ENCODE measurements around the gene ZNF438. TPM values are rescaled to one million over a fixed set of nuclear protein-coding genes. Genes with fewer than 3 reads are reported as not detected.

The ZNF438 gene
- total and polyA plus RNA-seq, 2 of the 13 experiments (the other 11 are each of a cell fraction or from before 2014, with no cell fraction given), result 0.75 to 0.83 TPM

DNA sequence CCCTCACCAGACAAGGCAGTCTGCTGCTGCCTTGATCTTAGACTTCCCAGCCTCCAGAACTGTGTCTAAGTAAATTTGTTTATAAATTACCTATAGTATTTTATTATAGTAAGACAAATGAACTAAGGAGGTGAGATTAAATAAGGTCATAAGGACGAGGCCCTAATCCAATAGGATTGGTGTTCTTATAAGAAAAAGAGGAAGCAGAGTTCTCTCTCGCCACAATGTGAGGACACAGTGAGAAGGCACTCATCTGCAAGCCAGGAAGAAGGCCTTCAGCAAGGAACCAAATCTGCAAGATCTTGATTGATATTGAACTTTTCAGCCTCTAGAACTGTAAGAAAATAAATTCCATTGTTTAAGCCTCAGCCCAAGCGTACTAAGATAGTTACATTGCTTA, 6.1 kb upstream of the ZNF438 start:
- no peak for ATAC-seq
- Histone ChIP-seq H3K79me2 (ENCODE audit: insufficient read depth, low read length) (no peaks in the 10 kb centered on the region), H3K9ac (ENCODE audit: insufficient read depth, low read depth, low read length) (no peak overlapping the region), H3K27ac (ENCODE audit: extremely low read length, insufficient read depth, low read length) (no peak overlapping the region), H3K36me3 (replicated peaks in 1 of 2; ENCODE audit: control insufficient read depth in 1 of 2, insufficient read depth in 2 of 2, low read length in 2 of 2) (no peaks in the 10 kb centered on the region), H3K9me3 (ENCODE audit: low read length) (no peaks in the 10 kb centered on the region), H4K20me1 (ENCODE audit: insufficient read depth, low read length) (no peaks in the 10 kb centered on the region), H3K27me3 (ENCODE audit: control insufficient read depth in 1 of 2, insufficient read depth in 2 of 2, low read length in 2 of 2) (0 out of 5 replicates have a peak, but pooled peaks cover 0 to 3% of the 10 kb centered on the region in 2 experiments), H3K4me3 (replicated peaks in 1 of 3; ENCODE audit: insufficient read depth in 1 of 3, low read depth in 2 of 3, low read length in 3 of 3) (no peak overlapping the region), H3K4me2 (ENCODE audit: low read depth, low read length) (no peak overlapping the region), H2AFZ (ENCODE audit: low read length) (no peak overlapping the region), H3K4me1 (ENCODE audit: insufficient read depth, low read length) (peaks cover 6% of the 10 kb centered on the region)
- FAIRE-seq, result no peak
- BruUV-seq (replicated peaks), result no TSS peak
- 7% methylated on average over 3 of the region's 3 CpGs for WGBS (ENCODE audit: low lambda C conversion rate)
- in situ Hi-C loops (cut with HindIII; ENCODE audit: extremely low pct_ligation_motif_present, low pct_unique_long_range_greater_than_20kb) (no loop called here), intact Hi-C loops (cut with micrococcal nuclease; ENCODE audit: unreplicated experiment) (no loop called here)
- DNase-seq (ENCODE audit: low spot score), result no peak
- POLR2A ChIA-PET, result no interaction called here
- CTCF ChIA-PET (ENCODE audit: low intra/inter-chr PET ratio, low total read pairs), result no interaction called here
- no peak for TF ChIP-seq PITX1 (CRISPR knock-in tag; IDR thresholded peaks at IDR 0.05)
- TF ChIP-seq ZNF713 (CRISPR knock-in tag; IDR thresholded peaks at IDR 0.05), result no peak
- no peak for TF ChIP-seq SRY (CRISPR knock-in tag; IDR thresholded peaks at IDR 0.05)
- no peak for TF ChIP-seq PRDM15 (CRISPR knock-in tag; IDR thresholded peaks at IDR 0.05)
- TF ChIP-seq ZNF501 (CRISPR knock-in tag; IDR thresholded peaks at IDR 0.05), result no peak
- no peak for TF ChIP-seq ZNF180 (CRISPR knock-in tag; IDR thresholded peaks at IDR 0.05; ENCODE audit: borderline replicate concordance, low read depth)
- TF ChIP-seq ZNF292 (CRISPR knock-in tag; IDR thresholded peaks at IDR 0.05; ENCODE audit: borderline replicate concordance, low read depth), result no peak
- TF ChIP-seq RAD21 (CRISPR knock-in tag; IDR thresholded peaks at IDR 0.05), result no peak
- TF ChIP-seq RBFOX2 (IDR thresholded peaks at IDR 0.05; ENCODE audit: low read depth, low read length), result no peak
- no peak for TF ChIP-seq ELK4 (CRISPR knock-in tag; IDR thresholded peaks at IDR 0.05; ENCODE audit: borderline replicate concordance)
- no peak for TF ChIP-seq HOMEZ (CRISPR knock-in tag; IDR thresholded peaks at IDR 0.05; ENCODE audit: low read depth)
- TF ChIP-seq, protein P1, sequence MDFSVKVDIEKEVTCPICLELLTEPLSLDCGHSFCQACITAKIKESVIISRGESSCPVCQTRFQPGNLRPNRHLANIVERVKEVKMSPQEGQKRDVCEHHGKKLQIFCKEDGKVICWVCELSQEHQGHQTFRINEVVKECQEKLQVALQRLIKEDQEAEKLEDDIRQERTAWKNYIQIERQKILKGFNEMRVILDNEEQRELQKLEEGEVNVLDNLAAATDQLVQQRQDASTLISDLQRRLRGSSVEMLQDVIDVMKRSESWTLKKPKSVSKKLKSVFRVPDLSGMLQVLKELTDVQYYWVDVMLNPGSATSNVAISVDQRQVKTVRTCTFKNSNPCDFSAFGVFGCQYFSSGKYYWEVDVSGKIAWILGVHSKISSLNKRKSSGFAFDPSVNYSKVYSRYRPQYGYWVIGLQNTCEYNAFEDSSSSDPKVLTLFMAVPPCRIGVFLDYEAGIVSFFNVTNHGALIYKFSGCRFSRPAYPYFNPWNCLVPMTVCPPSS (IDR thresholded peaks at IDR 0.05), result no peak
- no peak for TF ChIP-seq MYNN (CRISPR knock-in tag; IDR thresholded peaks at IDR 0.05; ENCODE audit: low read depth)
- no peak for TF ChIP-seq POLR2A (IDR thresholded peaks at IDR 0.05; ENCODE audit: insufficient read depth in 1 of 2, low read depth in 2 of 2, low read length in 2 of 2)
- no peak for TF ChIP-seq PHF5A (CRISPR knock-in tag; IDR thresholded peaks at IDR 0.05; ENCODE audit: low read depth, unreplicated experiment)
- no peak for TF ChIP-seq ZNF256 (CRISPR knock-in tag; conservative IDR thresholded peaks at IDR 0.05)

All from HepG2 (cell line).